Measurements from ENCODE around the gene ENDOV. TPM values are rescaled to one million over a fixed set of nuclear protein-coding genes. Genes with fewer than 3 reads are reported as not detected.

Gene ENDOV
- total RNA-seq, 1 donor from 2014 or later: 26.2 TPM

DNA sequence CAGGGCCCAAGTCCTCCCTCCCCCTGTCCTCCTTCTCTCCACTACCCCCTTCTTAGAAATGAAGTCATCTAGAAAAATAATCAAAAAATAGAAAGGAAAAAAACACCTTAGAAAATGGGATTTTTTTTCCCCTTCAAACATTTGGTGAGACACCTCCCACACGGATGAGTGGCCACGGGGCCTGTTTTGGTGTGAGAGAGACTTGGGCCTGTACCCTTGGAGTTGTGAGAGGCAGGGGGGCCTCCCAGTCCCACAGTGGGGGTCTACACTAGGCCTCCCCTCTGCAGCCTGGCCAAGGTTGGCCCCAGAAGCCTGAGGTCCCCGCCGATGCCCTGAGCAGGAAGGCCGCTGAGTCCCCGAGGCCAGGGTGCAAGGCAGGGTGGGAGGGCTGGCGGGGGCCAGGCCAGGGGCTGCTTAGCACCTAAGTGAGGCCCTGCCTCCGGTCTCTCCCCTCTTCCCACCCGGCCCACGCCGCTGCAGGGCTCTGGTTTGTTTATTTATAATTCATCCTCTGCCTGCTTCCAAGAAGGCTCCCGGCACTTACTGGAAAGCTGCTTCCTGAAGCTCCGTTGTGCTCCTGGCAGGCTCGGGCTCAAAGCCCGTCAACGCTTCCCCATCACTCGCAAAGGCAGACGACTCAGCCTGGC, 35.1 kb downstream of the ENDOV start:
- DNase-seq (ENCODE audit: low spot score): no peak

DNA sequence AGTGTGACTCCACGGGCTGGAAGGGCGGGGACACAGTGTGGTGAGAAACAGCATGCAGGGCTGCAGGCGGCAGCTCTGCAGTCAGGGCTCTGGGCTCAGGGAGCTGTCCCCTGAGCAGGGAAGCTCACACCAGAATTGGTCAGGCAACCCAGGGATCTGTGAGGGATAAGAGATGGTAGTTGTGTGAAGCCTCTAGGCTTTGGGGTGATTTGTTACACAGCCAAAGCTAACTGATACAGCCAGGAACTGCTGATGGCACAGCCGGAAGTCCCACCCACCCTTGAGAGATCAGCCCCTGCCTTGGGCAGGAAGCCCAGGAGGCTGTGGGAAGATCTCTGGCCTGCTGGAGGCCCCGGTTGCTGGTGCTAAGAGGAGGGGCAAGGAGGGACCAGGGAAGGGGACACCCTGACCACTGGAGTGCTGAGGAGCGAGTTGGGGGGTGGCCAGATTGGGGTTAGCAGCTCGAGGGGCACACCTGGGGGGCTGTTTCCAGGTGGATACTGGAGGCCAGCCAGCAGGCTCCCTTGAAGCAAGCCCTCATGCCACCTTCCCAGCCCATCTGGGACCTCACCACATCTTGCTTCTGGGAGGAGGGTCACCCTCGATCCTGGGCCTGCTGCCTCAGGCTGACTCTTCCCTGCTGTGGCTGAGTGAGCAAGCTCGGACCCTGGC, 36.3 kb downstream of the ENDOV start:
- no peak for DNase-seq (ENCODE audit: low spot score)

DNA sequence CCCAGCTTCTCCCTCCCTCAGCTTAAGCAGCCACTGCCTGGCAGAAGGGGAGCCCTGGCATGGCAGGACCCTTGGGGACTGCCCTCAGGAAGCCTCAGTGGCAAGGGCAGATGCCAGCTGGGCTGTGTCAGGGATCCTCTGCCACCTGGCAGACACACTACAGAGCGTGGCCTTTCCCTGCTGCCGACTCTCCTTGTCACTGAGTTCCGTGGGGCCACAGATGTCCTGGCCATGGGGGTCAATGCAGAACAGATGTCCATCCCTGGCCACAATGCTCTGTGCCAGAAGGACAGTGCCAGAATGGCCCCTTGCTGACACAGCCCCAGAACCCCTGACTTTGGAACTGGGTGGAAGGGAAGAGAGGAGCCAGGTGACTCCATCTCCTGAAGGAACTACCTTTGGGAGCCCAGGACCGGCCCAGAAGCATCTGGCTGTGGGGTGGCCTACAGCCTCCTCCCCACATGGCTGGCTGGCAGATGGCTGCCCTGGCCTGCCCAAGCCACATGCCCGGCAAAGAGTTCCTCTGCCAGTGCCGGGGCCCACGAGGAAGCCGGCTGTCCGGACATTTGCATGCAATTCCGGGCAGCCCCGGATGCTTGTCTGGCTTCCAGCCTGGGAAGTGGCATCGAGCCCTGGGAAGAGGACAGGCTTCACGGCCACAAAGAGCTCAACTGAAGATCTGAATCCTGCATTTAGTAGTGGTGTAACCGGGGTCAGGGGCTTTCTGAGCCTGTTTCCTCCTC, 37.4 kb downstream of the ENDOV start:
- DNase-seq (ENCODE audit: low spot score): no peak

DNA sequence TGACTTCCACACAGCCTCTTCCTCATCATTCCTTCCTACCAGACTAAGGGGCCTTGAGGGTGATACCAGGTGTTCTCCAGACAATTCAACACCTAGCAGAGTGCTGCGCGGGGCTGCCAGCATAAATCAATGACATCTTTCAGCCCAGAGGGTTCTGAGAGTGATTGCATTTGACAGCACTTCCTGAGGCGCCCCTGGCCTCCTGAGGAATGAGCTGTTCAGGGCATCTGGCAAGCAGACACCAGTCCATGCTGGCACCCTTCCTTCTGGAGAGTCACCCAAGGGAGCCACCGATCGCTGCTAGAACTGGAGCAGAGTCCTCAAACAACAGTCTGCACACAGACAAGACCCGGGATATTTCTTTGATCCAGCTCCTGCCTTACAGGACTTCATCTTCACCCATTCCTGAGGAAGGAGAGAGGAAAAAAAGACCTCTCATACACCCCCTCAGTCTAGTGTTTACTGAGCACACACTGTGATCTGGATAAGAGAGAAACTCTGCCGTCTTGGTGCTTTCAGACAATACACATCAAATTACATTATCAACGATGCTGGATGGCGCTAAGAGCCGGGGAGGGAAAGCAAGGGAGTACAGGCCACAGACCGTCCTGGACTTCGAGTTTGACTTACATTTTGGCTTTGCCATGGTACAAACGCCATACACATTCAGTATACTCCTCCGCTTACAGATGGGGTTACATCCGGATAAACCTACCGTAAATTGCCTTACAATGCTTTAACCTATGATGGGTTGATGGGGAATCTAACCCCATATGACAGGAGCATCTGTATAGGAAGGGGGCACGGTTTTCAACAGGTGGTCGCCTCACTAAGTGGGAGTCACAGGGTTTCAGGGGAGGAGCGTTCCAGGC, 38.4 kb downstream of the ENDOV start:
- DNase-seq (ENCODE audit: low spot score): no peak

DNA sequence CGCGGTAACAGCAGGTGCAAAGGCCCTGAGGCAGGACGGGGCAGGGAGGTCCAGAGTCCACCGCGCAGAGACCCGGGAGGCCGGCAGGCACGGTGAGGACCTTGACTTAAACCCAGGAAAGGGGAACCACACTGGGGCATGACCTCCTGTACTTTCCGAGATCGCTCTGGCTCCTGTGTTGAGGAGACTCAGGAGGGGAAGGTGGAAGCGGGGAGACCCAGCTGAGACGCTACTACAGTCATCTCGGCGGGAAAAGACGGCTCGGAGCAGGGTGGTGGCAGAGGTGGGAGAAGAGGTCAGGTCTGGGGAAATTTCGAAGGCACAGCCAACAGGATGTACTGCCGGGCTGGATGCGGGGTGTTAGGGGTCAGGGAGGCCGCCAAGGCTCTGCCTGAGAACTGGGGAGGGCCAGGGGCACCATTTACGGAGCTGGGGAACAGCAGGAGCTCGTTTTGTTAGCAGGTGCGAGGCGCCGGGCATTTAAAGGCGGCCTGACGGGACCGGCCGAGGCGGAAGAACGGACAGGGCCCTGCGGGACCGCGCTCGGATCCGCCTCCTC, 39.1 kb downstream of the ENDOV start:
- DNase-seq (ENCODE audit: low spot score): no peak

DNA sequence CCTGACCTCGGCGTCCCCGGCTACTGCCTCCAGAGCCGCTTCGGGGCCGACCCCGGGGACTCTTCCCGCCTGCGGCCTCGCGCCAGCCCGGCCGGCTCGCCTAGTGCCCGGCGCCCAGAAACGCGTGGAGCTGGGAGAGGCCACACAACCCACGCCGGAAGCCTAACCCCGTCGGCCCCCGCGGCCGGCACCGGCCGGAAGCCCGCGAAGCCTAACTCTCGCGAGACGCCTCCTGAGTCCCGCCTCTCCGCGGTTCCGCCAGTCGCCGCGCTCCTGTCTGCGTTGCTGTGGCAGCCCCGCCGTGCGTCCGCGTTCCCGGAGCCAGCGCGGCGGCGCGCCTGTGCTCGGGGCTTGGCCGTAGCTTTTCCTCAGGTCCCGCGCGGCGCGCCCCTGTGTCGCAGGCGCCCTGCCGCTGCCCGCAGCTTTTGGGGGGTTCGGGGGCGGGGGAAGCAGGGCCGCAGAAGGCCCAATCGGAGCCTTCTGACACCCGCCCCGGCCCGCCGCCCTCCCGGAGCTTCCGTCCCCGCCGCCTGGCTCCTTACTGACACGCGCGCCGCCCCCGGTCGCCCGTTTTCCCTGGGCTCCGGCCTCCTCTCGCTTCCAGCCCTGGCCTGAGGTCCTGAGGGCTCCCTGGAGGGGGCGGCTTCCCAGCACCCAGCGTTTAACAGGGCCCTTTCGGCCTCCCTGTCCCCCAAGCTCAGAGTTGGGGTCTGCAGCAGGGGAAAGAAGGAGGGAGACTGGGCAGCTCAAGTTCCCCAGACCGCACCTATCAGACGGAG, 39.8 kb downstream of the ENDOV start:
- peak; percentile 97 for DNase-seq (ENCODE audit: low spot score)

DNA sequence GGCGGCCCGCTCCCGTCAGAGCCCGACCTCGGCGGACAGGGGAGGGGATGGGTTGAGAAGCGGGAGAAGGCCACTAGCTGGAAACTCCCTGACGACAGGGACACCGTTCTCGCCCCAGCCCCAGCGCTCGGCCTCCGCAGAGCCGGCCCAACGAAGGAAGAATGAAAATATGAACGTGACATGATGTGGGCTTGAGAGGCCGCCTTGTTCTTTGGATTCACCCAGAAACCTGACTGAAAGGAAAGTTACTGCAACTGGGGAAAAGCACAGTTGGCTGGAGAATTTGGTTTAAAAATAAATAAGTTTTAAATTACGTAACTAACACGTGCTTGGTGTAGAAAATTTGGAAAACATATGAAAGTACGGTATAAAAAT, 40.4 kb downstream of the ENDOV start:
- peak; percentile 21 for DNase-seq (ENCODE audit: low spot score)

DNA sequence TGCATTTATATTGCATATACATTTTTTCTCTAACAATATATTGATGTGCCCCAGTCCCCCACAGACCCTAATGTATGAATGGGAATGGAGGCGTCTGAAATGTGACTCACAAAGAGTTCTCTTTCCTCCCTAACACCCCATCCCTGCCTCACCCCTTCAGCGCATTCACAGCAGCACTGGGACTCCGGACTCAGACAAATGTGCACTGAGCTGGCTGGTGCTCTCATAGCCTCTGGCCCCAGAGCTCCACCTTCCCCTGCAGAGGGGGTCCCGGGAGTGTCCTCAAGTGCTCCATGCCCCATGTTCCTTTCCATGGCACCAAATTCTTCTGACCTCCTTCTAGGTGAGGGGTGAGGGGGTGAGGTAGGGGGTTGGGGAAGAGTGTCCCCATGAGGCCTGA, 40.8 kb downstream of the ENDOV start:
- DNase-seq (ENCODE audit: low spot score): no peak

DNA sequence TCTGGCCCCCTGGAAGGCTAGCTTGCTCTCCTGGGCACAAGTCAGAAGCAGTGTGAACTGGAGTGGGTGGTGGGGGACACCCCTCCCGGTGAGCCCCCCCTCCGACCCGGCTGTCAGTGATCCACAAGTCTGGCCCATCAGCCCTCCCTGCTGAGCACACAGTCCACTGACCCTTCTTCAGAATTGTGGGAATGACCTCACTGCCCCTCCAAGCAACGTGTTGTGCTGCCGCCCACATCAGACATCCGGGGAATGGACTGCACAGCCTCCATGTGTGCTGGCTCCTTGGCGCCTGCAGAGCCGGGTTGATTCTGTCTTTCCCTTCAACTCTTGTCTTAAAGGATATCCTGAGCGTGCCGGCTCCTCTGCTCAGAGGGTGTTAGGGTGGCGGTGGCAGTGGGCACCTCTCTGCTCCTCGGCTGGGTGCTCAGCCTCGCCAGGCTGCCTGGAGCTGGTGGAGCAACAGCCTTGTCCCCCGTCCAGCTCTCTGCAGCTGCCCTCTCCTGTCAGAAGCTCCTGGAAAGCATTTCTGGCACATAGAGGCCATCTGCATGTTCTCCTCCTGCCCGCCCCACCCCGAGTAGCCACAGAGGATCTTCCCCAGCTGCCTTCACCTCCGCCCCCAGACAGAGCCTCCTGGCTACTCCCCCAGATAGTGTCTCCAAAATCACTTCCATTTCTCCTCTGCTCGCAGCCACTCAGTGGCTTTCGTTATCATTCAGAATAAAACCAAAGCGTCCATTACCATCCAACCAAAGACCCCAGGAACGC, 41.7 kb downstream of the ENDOV start:
- DNase-seq (ENCODE audit: low spot score): peak; percentile 32

DNA sequence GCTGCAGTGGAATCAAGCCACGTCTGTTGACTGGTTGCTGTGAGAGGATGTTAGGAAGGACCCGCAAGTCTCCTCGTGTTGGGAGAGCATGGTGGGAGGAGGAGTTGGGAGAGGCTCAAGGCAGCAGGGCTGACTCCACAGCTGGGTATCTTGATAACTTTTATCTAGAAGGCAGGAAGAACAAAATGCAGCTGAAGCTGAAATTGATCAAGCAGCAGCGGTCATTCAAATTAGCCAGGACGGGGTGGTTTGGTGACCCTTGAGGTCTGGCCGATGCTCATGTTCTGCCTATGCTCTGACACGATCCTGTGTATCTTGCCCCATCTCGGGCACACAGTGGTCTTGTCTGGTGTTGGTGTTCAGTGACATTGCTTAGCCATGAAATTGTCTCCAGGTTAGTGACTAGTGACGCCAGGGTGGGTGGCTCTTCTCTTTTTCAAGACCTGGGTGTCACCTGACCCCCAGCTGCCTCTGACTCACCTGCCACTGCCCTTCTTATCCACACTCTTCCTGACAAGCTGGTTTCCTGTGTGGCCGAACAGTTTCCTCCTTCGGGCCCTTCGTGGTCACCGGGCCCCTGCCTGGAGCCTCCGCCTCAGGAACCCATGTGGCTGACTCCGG, 42.4 kb downstream of the ENDOV start:
- no peak for DNase-seq (ENCODE audit: low spot score)

DNA sequence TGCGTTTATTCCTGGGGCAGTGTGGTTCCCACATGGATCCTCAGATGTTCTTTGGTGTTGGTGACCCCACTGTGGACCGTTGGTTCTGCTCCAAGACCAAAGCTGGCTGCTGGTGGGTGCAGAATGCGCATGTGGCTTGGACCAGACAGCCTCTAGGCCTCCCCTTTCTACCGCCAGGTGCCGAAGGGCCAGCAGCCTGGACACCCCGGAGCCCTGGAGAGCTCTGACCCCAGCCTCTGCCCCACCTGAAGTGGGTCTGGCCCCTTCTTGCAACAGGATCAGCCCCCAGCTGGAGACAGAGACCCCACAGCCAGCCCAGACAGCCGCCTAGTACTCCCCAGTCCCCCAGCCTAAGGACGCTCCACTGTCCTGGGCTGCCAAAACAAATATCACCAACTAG, 43.0 kb downstream of the ENDOV start:
- no peak for DNase-seq (ENCODE audit: low spot score)

DNA sequence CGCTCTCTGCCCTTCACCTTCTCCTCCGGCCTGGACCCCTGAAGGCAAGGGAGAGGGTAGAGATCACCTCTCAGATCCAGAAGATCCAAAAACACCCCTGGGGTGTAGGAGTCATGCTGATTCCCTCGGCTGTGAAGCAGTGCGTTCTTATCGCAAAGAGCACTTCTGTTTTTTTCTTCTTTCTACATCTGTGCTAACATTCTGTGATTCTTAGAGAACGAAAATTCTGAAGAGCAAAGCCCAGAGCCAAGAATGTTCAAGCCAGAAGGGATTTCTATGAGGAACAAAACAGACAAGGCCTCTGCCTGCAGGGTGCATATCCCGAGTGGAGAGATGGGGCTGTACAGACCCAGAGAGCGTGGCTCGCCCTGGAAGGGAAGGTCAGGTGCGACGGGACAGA, 44.3 kb downstream of the ENDOV start:
- DNase-seq (ENCODE audit: low spot score): no peak

DNA sequence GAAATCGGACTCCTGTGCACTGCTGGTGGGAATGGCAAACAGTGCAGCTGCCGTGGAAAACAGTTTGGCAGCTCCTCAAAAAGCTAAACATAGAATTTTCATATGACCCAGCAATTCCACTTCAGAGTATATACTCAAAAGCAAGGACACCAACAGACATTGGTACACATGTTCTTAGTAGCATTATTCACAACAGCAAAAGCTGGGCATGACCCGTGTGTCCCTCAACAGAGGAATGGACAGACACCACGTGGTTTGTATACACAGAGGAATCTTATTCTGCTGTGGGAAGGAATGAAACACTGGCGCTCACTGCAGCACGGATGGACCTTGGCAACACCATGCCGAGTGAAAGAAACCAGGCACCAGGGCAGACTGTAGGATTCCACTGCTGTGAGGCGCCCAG, 45.5 kb downstream of the ENDOV start:
- peak; percentile 54 for DNase-seq (ENCODE audit: low spot score)

DNA sequence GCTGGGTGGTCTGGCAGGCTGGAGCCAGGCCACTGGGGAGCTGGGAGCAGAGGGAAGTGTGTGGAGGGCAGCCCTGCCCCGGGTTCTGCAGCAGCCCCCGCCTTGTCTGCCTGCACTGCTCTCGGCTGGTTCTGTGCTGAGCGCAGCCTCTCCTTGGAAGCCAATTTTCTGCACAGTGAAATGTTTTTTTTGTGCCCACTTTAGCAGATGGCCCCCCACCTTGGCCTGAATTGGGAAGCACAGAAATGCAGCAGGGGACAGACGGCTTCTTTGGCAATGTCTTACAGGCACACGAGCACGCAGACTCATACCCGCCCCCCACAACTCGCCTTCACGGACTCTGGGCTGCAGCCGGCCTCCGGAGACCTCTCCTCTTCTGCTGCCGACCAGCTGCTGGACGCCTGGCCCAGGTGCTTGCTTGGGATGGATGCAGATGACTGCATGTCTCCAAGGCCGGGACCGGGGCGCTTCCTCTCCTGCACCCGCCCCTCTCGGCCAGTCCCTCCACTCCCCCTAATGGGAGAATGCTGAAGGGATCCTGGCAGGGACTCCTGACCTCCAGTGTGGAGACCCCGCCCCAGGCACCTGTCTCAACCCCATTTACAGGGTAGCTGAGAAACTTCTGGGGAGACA, 46.7 kb downstream of the ENDOV start:
- DNase-seq (ENCODE audit: low spot score): no peak

DNA sequence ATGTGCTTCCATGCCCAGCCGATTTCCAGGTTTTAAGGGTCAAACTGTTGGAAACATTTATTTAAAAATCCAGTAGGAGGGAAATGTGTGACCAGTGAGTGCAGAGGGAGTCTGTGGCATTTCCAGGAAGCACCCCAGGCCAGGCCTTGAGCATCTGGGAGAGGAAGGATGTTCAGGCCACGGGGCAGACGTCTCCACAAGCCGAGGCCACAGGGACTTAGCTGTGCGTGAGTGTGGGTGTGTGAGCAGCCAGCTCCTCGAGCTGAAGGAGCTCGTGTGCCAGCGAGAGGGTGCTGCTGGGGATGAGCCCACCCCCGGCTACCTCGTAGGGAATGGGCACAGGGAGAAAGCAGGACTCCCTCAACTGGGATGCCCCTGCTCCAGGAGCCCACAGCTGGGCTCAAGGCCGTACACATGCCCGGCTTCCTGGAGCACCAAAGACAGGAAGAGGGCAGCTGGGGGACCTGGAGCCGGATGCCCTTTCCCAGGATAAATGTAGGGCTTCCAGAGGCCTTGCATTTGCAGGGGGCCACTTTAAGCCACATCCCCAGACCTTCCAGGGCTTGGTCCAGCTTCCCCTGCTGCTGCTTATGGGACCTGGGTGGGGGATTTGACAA, 48.9 kb downstream of the ENDOV start:
- DNase-seq (ENCODE audit: low spot score): no peak

DNA sequence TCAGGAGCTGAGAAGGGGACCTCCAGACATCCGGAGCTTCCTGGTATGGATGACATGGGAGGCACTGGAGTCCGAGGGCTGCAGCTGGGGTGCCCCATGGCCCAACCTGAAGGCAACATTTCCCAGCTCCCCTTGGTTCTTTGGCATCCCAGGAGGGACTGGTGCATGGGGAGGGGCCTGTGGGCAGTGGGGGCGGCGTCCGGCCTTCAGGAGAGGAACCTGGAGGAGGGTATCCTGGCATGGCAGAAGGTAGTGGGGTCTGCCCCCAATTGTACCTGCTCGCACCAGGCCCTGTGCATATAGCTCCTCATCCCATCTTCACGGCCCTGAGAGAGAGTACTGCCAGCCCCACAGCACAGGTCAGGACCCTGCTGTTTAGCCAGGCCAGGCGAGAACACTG, 49.5 kb downstream of the ENDOV start:
- DNase-seq (ENCODE audit: low spot score): no peak

DNA sequence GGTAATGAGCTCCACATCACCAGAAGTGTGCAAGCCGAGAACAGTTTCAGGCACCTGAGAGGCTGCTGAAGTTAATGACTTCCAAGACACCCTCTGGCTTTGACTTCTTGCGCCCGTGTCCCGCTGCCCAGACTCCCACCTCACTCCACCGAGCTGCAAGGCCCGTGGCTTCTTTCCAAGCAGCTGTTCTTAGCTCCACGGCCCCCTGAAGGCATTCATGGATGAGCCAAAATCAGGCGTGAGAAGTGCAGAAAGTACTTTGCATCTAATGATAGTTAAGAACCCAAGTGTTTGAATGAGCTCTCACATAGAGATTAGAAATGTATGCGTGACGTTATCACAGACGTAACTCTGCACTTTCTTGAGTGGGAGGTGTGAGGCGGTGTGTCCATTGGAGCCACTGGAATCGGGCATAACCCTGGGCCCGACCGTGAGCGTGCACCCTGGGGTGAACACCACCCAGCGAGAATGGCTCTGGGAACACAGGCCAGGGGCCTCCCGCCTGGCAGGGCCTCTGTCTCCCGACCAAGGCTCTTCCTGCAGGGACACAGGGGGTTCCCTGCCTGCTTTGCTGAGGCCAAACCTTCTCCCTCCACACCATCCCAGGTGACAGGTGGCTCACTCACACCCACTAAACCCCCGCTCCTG, 50.5 kb downstream of the ENDOV start:
- no peak for DNase-seq (ENCODE audit: low spot score)

DNA sequence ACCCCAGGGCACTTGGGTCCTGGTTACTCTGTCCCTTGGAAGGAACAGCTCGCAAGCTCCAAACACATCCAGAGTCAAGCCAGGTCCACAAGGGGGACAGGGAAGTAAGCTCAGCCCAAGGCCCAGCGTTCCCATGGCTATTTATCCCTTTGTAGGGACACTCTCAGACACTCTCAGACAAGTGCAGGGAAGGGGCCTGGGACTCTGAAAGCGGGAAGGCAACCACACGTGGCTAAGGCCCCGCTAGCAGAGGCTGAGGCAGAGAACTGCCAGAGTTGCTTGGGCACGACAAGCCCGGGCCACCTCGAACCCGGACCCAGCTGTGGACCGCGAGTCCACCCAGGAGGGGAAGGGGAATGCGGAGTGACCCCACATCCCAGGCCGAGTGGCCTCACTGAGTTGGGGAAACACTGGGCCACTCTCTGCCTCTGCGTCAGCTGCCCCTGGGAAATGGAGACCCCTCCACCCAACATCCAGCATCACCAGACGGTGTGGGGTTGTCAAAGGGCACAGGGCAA, 51.3 kb downstream of the ENDOV start:
- DNase-seq (ENCODE audit: low spot score): no peak
